Hepatocyte (in vitro differentiated cells): ENCODE results near the gene ANO4.

Experiments
- EZH2phosphoT487 ChIP-seq: fragments of 200-600 bp; sonication (generic); IDR thresholded peaks from one replicate; pipeline ENCODE4 v1.6.1; 2018; ENCODE audit warnings: antibody characterized with exemption, mild to moderate bottlenecking, low read depth, moderate library complexity; ENCODE audit not compliant: unreplicated experiment, severe bottlenecking
- TF ChIP-seq, protein P1 (sequence below): fragments of 200-600 bp; sonication (generic); IDR thresholded peaks from 2 replicates; pipeline ENCODE4 v1.5.1; 2016; ENCODE audit warnings: antibody characterized with exemption, mild to moderate bottlenecking; ENCODE audit not compliant: poor library complexity

DNA sequence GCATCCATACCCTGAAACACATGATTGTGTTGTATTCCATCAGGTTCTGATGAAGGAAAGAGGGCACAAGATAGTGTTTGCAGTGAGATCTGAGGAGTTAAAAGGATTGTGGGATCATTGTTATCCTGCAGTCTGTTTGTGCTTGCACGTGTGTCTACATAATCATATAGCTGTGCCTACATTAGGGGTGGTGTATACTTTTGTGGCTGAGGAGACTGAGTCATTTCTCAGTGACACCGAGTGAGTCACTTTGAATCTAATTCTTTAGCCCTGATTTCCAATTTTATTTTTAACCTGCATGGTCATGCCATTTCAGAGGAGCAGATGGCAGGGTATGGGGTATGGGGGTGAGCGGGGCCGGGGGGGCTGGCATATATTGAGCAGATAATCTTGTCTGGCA is 133.2 kb downstream of the ANO4 start:
- TF ChIP-seq, protein P1, sequence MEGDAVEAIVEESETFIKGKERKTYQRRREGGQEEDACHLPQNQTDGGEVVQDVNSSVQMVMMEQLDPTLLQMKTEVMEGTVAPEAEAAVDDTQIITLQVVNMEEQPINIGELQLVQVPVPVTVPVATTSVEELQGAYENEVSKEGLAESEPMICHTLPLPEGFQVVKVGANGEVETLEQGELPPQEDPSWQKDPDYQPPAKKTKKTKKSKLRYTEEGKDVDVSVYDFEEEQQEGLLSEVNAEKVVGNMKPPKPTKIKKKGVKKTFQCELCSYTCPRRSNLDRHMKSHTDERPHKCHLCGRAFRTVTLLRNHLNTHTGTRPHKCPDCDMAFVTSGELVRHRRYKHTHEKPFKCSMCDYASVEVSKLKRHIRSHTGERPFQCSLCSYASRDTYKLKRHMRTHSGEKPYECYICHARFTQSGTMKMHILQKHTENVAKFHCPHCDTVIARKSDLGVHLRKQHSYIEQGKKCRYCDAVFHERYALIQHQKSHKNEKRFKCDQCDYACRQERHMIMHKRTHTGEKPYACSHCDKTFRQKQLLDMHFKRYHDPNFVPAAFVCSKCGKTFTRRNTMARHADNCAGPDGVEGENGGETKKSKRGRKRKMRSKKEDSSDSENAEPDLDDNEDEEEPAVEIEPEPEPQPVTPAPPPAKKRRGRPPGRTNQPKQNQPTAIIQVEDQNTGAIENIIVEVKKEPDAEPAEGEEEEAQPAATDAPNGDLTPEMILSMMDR = no peak
- no peak for TF ChIP-seq EZH2phosphoT487
